ENCODE measurements around the gene KNG1. TPM values are rescaled to one million over a fixed set of nuclear protein-coding genes. Genes with fewer than 3 reads are reported as not detected.

The KNG1 gene
- total and polyA plus RNA-seq, 8 donors, result 0.09 to 0.51 (median 0.14) TPM; not detected in 5

DNA sequence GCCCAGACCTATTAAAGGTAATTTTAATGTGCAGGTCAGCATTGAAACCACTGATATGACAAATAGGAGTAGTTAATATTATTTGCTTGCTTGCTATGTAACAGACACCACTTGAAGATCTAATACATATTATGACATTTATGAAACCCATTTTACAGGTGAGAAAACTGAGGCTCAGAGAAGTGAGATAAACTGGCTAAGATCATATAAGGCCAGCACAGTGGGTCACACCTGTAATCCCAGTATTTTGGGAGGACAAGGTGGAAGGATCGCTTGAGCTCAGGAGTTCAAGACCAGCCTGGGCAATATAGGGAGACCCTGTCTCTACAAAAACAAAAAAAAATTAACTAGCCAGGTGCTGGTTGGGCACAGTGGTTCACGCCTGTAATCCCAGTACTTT is 33.2 kb downstream of the KNG1 start:
- ATAC-seq, result no peak
- TF ChIP-seq, protein P1, sequence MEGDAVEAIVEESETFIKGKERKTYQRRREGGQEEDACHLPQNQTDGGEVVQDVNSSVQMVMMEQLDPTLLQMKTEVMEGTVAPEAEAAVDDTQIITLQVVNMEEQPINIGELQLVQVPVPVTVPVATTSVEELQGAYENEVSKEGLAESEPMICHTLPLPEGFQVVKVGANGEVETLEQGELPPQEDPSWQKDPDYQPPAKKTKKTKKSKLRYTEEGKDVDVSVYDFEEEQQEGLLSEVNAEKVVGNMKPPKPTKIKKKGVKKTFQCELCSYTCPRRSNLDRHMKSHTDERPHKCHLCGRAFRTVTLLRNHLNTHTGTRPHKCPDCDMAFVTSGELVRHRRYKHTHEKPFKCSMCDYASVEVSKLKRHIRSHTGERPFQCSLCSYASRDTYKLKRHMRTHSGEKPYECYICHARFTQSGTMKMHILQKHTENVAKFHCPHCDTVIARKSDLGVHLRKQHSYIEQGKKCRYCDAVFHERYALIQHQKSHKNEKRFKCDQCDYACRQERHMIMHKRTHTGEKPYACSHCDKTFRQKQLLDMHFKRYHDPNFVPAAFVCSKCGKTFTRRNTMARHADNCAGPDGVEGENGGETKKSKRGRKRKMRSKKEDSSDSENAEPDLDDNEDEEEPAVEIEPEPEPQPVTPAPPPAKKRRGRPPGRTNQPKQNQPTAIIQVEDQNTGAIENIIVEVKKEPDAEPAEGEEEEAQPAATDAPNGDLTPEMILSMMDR (IDR thresholded peaks at IDR 0.05), result no peak
- 94 to 95% methylated on average over 2 of the region's 2 CpGs for WGBS, 2 donors
- H3K4me1 ChIP-seq, result no peaks in the 10 kb centered on the region
- FAIRE-seq, result no peak
- no peak overlapping the region for H3K4me3 ChIP-seq
- H3K9me3 ChIP-seq, result no peaks in the 10 kb centered on the region
- no peaks in the 10 kb centered on the region for H3K27me3 ChIP-seq
- intact Hi-C loops (cut with DNase I), result loop anchor here in 1 of 3 donors (10.0 kb wide), 1 partner anchor 136 kb away; the partner anchor contains the start of gene AHSG
- H3K36me3 ChIP-seq, result no peaks in the 10 kb centered on the region
- DNase-seq, result no peak
- H3K27ac ChIP-seq, result no peak overlapping the region

DNA sequence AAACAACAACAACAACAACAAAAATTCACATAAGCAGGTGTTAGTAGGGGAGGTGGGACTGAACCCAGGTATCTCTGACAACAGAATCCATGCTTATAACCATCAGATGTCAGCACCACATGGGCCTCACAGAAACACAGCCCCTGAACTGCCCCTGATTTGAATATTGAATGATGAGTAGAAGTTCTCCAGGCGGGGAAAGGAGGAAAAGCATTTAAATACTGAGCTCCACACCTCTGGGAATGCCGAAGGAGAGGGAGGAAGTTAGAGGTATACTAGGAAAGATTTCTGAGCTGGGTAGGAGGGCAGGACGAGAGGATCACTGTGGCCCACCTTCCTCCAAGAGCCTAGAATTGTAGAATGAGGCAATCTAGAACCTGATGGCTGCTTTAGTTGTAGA is 34.3 kb downstream of the KNG1 start:
- ATAC-seq, result no peak
- Histone ChIP-seq H3K4me3 (no peak overlapping the region), H3K9me3 (no peaks in the 10 kb centered on the region), H3K27me3 (no peaks in the 10 kb centered on the region), H3K36me3 (no peaks in the 10 kb centered on the region), H3K27ac (no peak overlapping the region), H3K4me1 (no peaks in the 10 kb centered on the region)
- no peak for FAIRE-seq
- 62 to 76% methylated on average over 3 of the region's 3 CpGs for WGBS, 2 donors
- DNase-seq, result no peak
- intact Hi-C loops (cut with DNase I), result loop anchor here in 1 of 3 donors (10.0 kb wide), 1 partner anchor 137 kb away; the partner anchor contains the start of gene AHSG
- TF ChIP-seq, protein P1 (IDR thresholded peaks at IDR 0.05), result no peak

DNA sequence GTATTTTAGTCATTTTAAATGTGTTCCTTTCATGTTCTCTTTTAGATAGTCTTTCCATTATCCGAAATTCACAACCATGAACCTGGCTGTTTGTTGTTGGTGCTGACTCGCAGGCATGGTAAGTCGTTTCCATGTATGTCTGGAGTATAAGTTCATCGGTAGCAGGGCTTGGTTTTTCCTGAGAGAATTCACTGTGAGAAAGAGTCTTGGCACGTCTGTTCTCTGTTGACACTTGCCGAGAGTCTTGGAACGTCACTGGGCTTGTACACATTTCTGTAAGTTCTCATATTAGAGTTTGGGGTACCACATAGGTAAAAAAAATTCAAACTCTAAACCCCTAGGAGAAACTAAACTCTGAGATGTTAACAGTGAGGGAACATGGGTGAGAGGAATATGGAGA is 36.8 kb downstream of the KNG1 start:
- Histone ChIP-seq H3K27ac (no peak overlapping the region), H3K4me1 (no peaks in the 10 kb centered on the region), H3K27me3 (no peaks in the 10 kb centered on the region), H3K36me3 (no peaks in the 10 kb centered on the region), H3K9me3 (no peaks in the 10 kb centered on the region), H3K4me3 (no peak overlapping the region)
- no peak for DNase-seq
- intact Hi-C loops (cut with DNase I), result loop anchor here in 1 of 3 donors (10.0 kb wide), 1 partner anchor 139 kb away; the partner anchor contains the start of gene AHSG
- no peak for ATAC-seq
- TF ChIP-seq, protein P1 (IDR thresholded peaks at IDR 0.05), result no peak
- no peak for FAIRE-seq
- WGBS, 2 donors, result 71 to 72% methylated on average over 7 of the region's 7 CpGs

DNA sequence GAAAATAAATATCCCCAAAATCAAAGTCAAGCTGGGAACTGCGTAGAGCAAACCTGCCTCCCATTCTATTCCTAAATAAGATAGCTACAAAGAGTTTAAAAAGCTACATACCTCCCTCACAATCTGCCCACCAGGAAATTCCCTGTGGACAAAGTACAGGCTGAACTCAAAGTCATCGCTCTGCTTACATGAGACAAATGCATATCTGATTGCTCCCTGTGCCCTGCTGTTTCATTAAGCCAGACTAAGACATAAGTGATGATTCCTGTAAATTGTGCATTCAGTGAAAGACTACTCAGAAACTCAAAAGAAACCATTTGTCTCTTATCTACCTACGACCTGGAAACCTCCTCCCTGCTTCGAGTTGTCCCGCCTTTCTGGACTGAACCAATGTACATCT is 37.7 kb downstream of the KNG1 start:
- H3K27ac ChIP-seq, result no peak overlapping the region
- FAIRE-seq, result no peak
- no peaks in the 10 kb centered on the region for H3K4me1 ChIP-seq
- no peaks in the 10 kb centered on the region for H3K36me3 ChIP-seq
- ATAC-seq, result no peak
- TF ChIP-seq, protein P1 (IDR thresholded peaks at IDR 0.05), result no peak
- intact Hi-C loops (cut with DNase I), result loop anchor here in 1 of 3 donors (10.0 kb wide), 1 partner anchor 140 kb away; the partner anchor contains the start of gene AHSG
- no peak overlapping the region for H3K4me3 ChIP-seq
- DNase-seq, result no peak
- H3K9me3 ChIP-seq, result no peaks in the 10 kb centered on the region
- WGBS, 2 donors, result 81 to 85% methylated on average over 5 of the region's 5 CpGs
- H3K27me3 ChIP-seq, result no peaks in the 10 kb centered on the region

DNA sequence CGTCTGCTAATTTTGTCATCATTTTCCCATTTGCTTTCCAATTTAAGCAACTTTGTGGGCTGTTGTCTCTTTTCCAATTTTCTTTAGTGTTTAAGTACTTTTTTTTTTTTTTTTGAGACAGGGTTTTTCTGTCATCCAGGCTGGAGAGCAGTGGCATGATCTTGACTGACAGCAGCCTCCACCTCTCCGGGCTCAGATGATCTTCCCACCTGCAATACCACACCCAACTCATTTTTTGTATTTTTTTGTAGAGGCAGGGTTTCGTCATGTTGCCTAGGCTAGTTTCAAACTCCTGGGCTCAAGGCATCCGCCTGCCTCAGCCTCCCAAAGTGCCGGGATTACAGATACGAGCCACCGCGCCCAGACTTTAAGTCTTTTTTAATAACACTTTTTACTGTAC is 40.1 kb downstream of the KNG1 start:
- DNase-seq, result no peak
- Histone ChIP-seq H3K4me3 (no peak overlapping the region), H3K27me3 (no peaks in the 10 kb centered on the region), H3K27ac (no peak overlapping the region), H3K9me3 (no peaks in the 10 kb centered on the region), H3K36me3 (no peaks in the 10 kb centered on the region), H3K4me1 (no peaks in the 10 kb centered on the region)
- intact Hi-C loops (cut with DNase I), result loop anchor here in 1 of 3 donors (10.0 kb wide), 1 partner anchor 142 kb away; the partner anchor contains the start of gene AHSG
- WGBS, 2 donors, result 81 to 84% methylated on average over 8 of the region's 8 CpGs
- FAIRE-seq, result no peak
- ATAC-seq, result no peak
- TF ChIP-seq, protein P1 (IDR thresholded peaks at IDR 0.05), result no peak
